NCI-H2196 (cell line): ENCODE results near the gene EBF4.
"Not testable (repeated sequence)": the region's sequence is repeated elsewhere in the genome, so short reads cannot be mapped to it uniquely, and the experiment has no call there.

Experiments
- DNase-seq: peaks from one replicate; lab custom pipeline; 2025; ENCODE audit not compliant: unreplicated experiment; lab: John Stamatoyannopoulos, UW

The EBF4 gene

GRCh38 chr20:2807929-2808328, 115.3 kb downstream of the EBF4 start:
- DNase-seq = not testable (repeated sequence)

DNA sequence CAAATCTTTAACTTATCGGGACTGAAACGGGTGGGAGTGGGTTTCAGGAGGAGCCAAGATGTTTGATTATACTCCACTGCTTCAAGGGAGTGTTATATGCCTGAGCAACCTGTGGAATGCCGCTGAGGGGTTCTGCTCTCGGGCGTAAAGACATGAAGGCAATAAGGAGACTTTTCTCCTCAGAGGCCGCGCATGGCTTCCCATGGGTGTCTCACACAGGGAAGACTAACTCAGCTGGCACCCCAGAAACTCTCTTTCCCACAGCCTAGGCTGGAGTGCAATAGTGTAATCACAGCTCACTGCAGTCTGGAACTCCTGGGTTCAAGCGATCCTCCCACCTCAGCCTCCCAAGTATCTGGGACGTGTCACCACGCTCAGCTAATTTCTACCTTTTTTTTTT, 117.1 kb downstream of the EBF4 start:
- DNase-seq = no peak
